ENCODE measurements around the gene TMEM107.

- no peak for TF ChIP-seq POLR2A (IDR thresholded peaks at IDR 0.05)
- TF ChIP-seq CTCF (IDR thresholded peaks at IDR 0.05), result no peak
Measured at GRCh38 chr17:8142887-8143580, 33.1 kb downstream of the TMEM107 start.
